ENCODE measurements around the gene DNAAF3.

DNAAF3 gene

GRCh38 chr19:55116859-55117662, 49.4 kb downstream of the DNAAF3 start, which contains the start of gene PPP1R12C:
Gene PPP1R12C (minus strand): TSS chr19:55117637. CDS start chr19:55117543, 94 bp downstream.
- DNase-seq (ENCODE audit: low read depth in 1 of 2, low spot score in 1 of 2) = peak in 1 of 2 donors; percentile 7

GRCh38 chr19:55116232-55116858, 50.1 kb downstream of the DNAAF3 start:
- DNase-seq (ENCODE audit: low read depth in 1 of 2, low spot score in 1 of 2) = peak in 1 of 2 donors; percentile 30

GRCh38 chr19:55115446-55116065, 50.9 kb downstream of the DNAAF3 start:
- no peak for DNase-seq (ENCODE audit: low read depth in 1 of 2, low spot score in 1 of 2)

- DNase-seq (ENCODE audit: low read depth in 1 of 2, low spot score in 1 of 2) = no peak
Observed at GRCh38 chr19:55114566-55115145, 51.8 kb downstream of the DNAAF3 start.

GRCh38 chr19:55113570-55114039, 52.8 kb downstream of the DNAAF3 start:
- no peak for DNase-seq (ENCODE audit: low read depth in 1 of 2, low spot score in 1 of 2)

GRCh38 chr19:55112777-55113569, 53.4 kb downstream of the DNAAF3 start:
- no peak for DNase-seq (ENCODE audit: low read depth in 1 of 2, low spot score in 1 of 2)

- DNase-seq (ENCODE audit: low read depth in 1 of 2, low spot score in 1 of 2) = no peak
Observed at GRCh38 chr19:55112246-55112776, 54.1 kb downstream of the DNAAF3 start.

- no peak for DNase-seq (ENCODE audit: low read depth in 1 of 2, low spot score in 1 of 2)
Observed at GRCh38 chr19:55111238-55111831, 55.1 kb downstream of the DNAAF3 start.

- DNase-seq (ENCODE audit: low read depth in 1 of 2, low spot score in 1 of 2) = no peak
Observed at GRCh38 chr19:55109527-55110291, 56.7 kb downstream of the DNAAF3 start.
